HepG2 (cell line): Measurements from ENCODE around the gene NANOGP8. TPM values are rescaled to one million over a fixed set of nuclear protein-coding genes. Genes with fewer than 3 reads are reported as not detected.

Experiments
- ATAC-seq: fragments of 200-7000 bp; cut with Tn5 transposase; 3 replicates; pipeline ENCODE4 v1.9.1; 2020; ENCODE audit warnings: mild to moderate bottlenecking, moderate library complexity
- BruUV-seq: library from RNA; stranded (reverse); fragments of 400-500 nt; replicated peaks from 2 replicates; lab custom pipeline; 2021; lab: Mats Ljungman, UMichigan
- CTCF ChIA-PET: fragments of 300-600 bp; formaldehyde crosslinking; extraction: SDS; loops from one replicate; lab custom pipeline; 2021; ENCODE audit warnings: low total read pairs, inconsistent platforms, low intra/inter-chr PET ratio; lab: Yijun Ruan, JAX
- POLR2A ChIA-PET: fragments of 350-600 bp; sonication (Branson Sonifier 250); formaldehyde crosslinking; loops from one replicate; lab custom pipeline; 2020; ENCODE audit warnings: antibody characterized with exemption, inconsistent platforms; lab: Yijun Ruan, JAX
- DNase-seq: peaks from one replicate; pipeline ENCODE4 v3.0.0-alpha.2; 2015; ENCODE audit warnings: low spot score
- FAIRE-seq: peaks from 3 replicates; lab custom pipeline; 2011; peaks lifted over from hg19 to GRCh38; lab: Jason Lieb, UNC
- H2AFZ ChIP-seq: one replicate; pipeline ENCODE4 v1.6.1; 2011; ENCODE audit warnings: low read length, inconsistent platforms
- H3K27ac ChIP-seq: fragments of 300-600 bp; 3 replicates; pipeline ENCODE4 v1.8.0; 2011; ENCODE audit warnings: mixed run types, mild to moderate bottlenecking, mixed read lengths, low read length, inconsistent platforms; ENCODE audit not compliant: insufficient read depth; ENCODE audit errors: extremely low read length
- H3K27me3 ChIP-seq, 2 experiments: fragments of 200-600 bp in 1 of 2; 2 replicates in 1 of 2; 3 replicates in 1 of 2; pipeline versions ENCODE4 v1.6.0 to v1.8.0; 2011; ENCODE audit warnings: low read length in 2 of 2, mild to moderate bottlenecking in 2 of 2, moderate library complexity in 2 of 2, inconsistent platforms in 1 of 2; ENCODE audit not compliant: insufficient read depth in 2 of 2, control insufficient read depth in 1 of 2
- H3K36me3 ChIP-seq, 2 experiments: fragments of 200-600 bp in 1 of 2; replicated peaks in 1 of 2; 2 replicates in 1 of 2; 3 replicates in 1 of 2; pipeline versions ENCODE4 v1.5.1 to v1.8.0; 2011; ENCODE audit warnings: low read length in 2 of 2, inconsistent platforms in 1 of 2; ENCODE audit not compliant: insufficient read depth in 2 of 2, control insufficient read depth in 1 of 2
- H3K4me1 ChIP-seq: 2 replicates; pipeline ENCODE4 v1.5.1; 2012; ENCODE audit warnings: low read length, inconsistent platforms; ENCODE audit not compliant: insufficient read depth
- H3K4me2 ChIP-seq: 2 replicates; pipeline ENCODE4 v1.6.0; 2011; ENCODE audit warnings: low read depth, low read length, inconsistent platforms
- H3K4me3 ChIP-seq, 3 experiments: fragments of 200-600 bp in 1 of 3; sonication (generic), shearing (Covaris generic) in 1 of 3; replicated peaks in 1 of 3; 2 replicates each; pipeline ENCODE4 v1.5.1; 2011 to 2016; ENCODE audit warnings: low read length in 3 of 3, inconsistent platforms in 2 of 3, low read depth in 2 of 3, mild to moderate bottlenecking in 2 of 3, control low read depth in 1 of 3, mixed read lengths in 1 of 3; ENCODE audit not compliant: insufficient read depth in 1 of 3
- H3K79me2 ChIP-seq: one replicate; pipeline ENCODE4 v1.6.1; 2011; ENCODE audit warnings: low read length, inconsistent platforms; ENCODE audit not compliant: insufficient read depth
- H3K9ac ChIP-seq: 2 replicates; pipeline ENCODE4 v1.6.0; 2011; ENCODE audit warnings: mild to moderate bottlenecking, low read depth, low read length, inconsistent platforms; ENCODE audit not compliant: insufficient read depth
- H3K9me3 ChIP-seq: 2 replicates; pipeline ENCODE4 v1.5.1; 2012; ENCODE audit warnings: mild to moderate bottlenecking, low read length
- H4K20me1 ChIP-seq: 2 replicates; pipeline ENCODE4 v1.6.0; 2011; ENCODE audit warnings: inconsistent platforms, mild to moderate bottlenecking, low read length, moderate library complexity; ENCODE audit not compliant: insufficient read depth
- FOXJ3 ChIP-seq: sonication (generic); formaldehyde crosslinking; IDR thresholded peaks from 2 replicates; pipeline ENCODE4 v1.4.0; 2020; ENCODE audit warnings: missing genetic modification reagents, mild to moderate bottlenecking, borderline replicate concordance
- HOMEZ ChIP-seq: IDR thresholded peaks from 2 replicates; pipeline ENCODE4 v1.6.1; 2016; ENCODE audit warnings: low read depth
- JARID2 ChIP-seq: sonication (generic); formaldehyde crosslinking; IDR thresholded peaks from 2 replicates; pipeline ENCODE4 v1.8.1; 2023; ENCODE audit warnings: missing genetic modification reagents, inconsistent platforms; ENCODE audit not compliant: insufficient replicate concordance
- KDM6A ChIP-seq: IDR thresholded peaks from 2 replicates; pipeline ENCODE4 v1.6.1; 2016; ENCODE audit warnings: low read depth
- RARA ChIP-seq: IDR thresholded peaks from 2 replicates; pipeline ENCODE4 v1.6.1; 2016; ENCODE audit warnings: missing genetic modification reagents, missing compliant biosample characterization
- RERE ChIP-seq: IDR thresholded peaks from 2 replicates; pipeline ENCODE4 v1.6.1; 2016; ENCODE audit warnings: low read depth, missing genetic modification reagents, missing compliant biosample characterization
- TBX3 ChIP-seq: fragments of 450-650 bp; IDR thresholded peaks from 2 replicates; pipeline ENCODE4 v1.6.1; 2017; ENCODE audit warnings: antibody characterized with exemption, mild to moderate bottlenecking, inconsistent platforms, borderline replicate concordance
- TEAD3 ChIP-seq: optimal IDR thresholded peaks from 2 replicates; pipeline ENCODE3; 2016; ENCODE audit warnings: borderline replicate concordance
- ZNF558 ChIP-seq: sonication (generic); formaldehyde crosslinking; IDR thresholded peaks from 2 replicates; pipeline ENCODE4 v1.9.0; 2022; ENCODE audit warnings: mild to moderate bottlenecking, missing genetic modification reagents, borderline replicate concordance
- WGBS: methylation state at CpG from one replicate; pipeline ENCODE4 v1.1.6; 2017; ENCODE audit warnings: low lambda C conversion rate; 5-methylcytosine and 5-hydroxymethylcytosine counted together
- in situ Hi-C: cut with HindIII; loops from 2 replicates; pipeline ENCODE4 v1.10.0; 2017; ENCODE audit warnings: low pct_unique_long_range_greater_than_20kb; ENCODE audit not compliant: extremely low pct_ligation_motif_present
- intact Hi-C: fragments of 100-400 bp; cut with micrococcal nuclease; formaldehyde crosslinking; loops from one replicate; pipeline ENCODE4 v1.10.0; 2022; ENCODE audit not compliant: unreplicated experiment
- polyA plus RNA-seq, 8 experiments: library from polyadenylated mRNA; depleted of rRNA in 3 of 8; stranded (reverse) in 7 of 8; unstranded in 1 of 8; fragments of >200 nt; fragmentation: Illumina TruSeq in 4 of 8; extraction: Trizol in 4 of 8; gene quantifications; 2 replicates each; pipeline versions ENCODE4 v1.2.1 to v1.2.3, GENCODE V29; 2011 to 2016; ENCODE audit warnings: low read depth in 4 of 8, missing spikeins in 1 of 8, mixed read lengths in 1 of 8; ENCODE audit not compliant: insufficient read depth in 1 of 8
- total RNA-seq, 5 experiments: library from RNA; depleted of rRNA; stranded (reverse); fragments of >200 nt; fragmentation: Illumina TruSeq; extraction: Trizol; gene quantifications; 2 replicates each; pipeline ENCODE4 v1.2.3, GENCODE V29; 2016; ENCODE audit warnings: low read depth in 1 of 5
- TF ChIP-seq, protein P1 (sequence below): sonication (generic); formaldehyde crosslinking; IDR thresholded peaks from 2 replicates; pipeline ENCODE4 v1.5.1; 2020; ENCODE audit warnings: mild to moderate bottlenecking, missing genetic modification reagents, borderline replicate concordance

NANOGP8 gene
- total and polyA plus RNA-seq, 2 of the 13 experiments (the other 11 are each of a cell fraction or from before 2014, with no cell fraction given): 0.27 TPM; not detected in 1

DNA sequence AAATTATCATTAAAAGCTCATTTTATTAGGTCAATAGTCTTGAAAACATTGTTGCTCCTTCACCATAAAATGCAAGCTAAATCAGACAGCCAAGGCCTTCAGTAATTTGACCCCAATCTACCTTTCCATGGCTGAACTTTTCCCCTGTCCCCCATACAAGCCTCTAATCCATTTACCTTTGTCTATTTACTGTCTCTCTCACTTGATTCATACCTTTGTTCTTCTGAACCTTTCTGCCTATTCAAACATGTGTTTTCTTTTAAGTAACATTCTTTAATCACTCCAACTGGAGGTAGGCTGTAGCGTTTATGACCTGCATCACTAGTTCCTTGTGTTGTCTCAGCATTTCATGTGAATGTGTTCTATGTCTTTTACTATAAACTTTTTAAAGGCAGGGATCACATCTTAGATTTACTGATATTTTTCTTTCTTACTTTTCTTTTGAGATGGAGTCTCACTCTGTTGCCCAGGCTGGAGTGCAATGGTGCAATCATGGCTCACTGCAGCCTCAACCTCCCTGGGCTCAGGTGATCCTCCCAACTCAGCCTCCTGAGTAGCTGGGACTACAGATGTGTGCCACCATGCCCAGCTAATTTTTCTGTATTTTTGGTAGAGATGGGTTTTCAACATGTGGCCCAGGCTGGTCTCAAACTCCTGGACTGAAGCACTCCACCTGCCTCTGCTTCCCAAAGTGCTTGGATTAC is 5.2 kb upstream of the NANOGP8 start:
- 0% methylated on average over 1 of the region's 1 CpG for WGBS
- POLR2A ChIA-PET: no interaction called here
- peak overlapping the region; percentile 33 for H3K4me2 ChIP-seq
- DNase-seq: peak; percentile 59
- H3K27me3 ChIP-seq: no peaks in the 10 kb centered on the region
- peak; percentile 88 for ATAC-seq
- FAIRE-seq: no peak
- H3K36me3 ChIP-seq: no peaks in the 10 kb centered on the region
- H3K9ac ChIP-seq: no peak overlapping the region
- peaks cover 44% of the 10 kb centered on the region for H3K4me1 ChIP-seq
- no peak overlapping the region for H2AFZ ChIP-seq
- H3K4me3 ChIP-seq: no peak overlapping the region
- no peaks in the 10 kb centered on the region for H4K20me1 ChIP-seq
- peak overlapping the region; percentile 19 for H3K27ac ChIP-seq
- no peaks in the 10 kb centered on the region for H3K79me2 ChIP-seq
- BruUV-seq: no TSS peak
- no peaks in the 10 kb centered on the region for H3K9me3 ChIP-seq
- in situ Hi-C loops: no loop called here
- CTCF ChIA-PET: no interaction called here
- intact Hi-C loops: no loop called here
- TF ChIP-seq KDM6A (CRISPR knock-in tag): peak; percentile 43; the same call in 1 of the 2 replicates
- peak; percentile 63; the same call in 1 of the 2 replicates for TF ChIP-seq FOXJ3 (CRISPR knock-in tag)
- TF ChIP-seq RARA (CRISPR knock-in tag): peak; percentile 99
- TF ChIP-seq JARID2 (CRISPR knock-in tag): no peak
- TF ChIP-seq TEAD3 (CRISPR knock-in tag): peak; percentile 56
- TF ChIP-seq HOMEZ (CRISPR knock-in tag): peak; percentile 76; the same call in 1 of the 2 replicates
- no peak for TF ChIP-seq ZNF558
- peak; percentile 68; the same call in 1 of the 2 replicates for TF ChIP-seq RERE (CRISPR knock-in tag)
- peak; percentile 78 for TF ChIP-seq TBX3
- TF ChIP-seq, protein P1, sequence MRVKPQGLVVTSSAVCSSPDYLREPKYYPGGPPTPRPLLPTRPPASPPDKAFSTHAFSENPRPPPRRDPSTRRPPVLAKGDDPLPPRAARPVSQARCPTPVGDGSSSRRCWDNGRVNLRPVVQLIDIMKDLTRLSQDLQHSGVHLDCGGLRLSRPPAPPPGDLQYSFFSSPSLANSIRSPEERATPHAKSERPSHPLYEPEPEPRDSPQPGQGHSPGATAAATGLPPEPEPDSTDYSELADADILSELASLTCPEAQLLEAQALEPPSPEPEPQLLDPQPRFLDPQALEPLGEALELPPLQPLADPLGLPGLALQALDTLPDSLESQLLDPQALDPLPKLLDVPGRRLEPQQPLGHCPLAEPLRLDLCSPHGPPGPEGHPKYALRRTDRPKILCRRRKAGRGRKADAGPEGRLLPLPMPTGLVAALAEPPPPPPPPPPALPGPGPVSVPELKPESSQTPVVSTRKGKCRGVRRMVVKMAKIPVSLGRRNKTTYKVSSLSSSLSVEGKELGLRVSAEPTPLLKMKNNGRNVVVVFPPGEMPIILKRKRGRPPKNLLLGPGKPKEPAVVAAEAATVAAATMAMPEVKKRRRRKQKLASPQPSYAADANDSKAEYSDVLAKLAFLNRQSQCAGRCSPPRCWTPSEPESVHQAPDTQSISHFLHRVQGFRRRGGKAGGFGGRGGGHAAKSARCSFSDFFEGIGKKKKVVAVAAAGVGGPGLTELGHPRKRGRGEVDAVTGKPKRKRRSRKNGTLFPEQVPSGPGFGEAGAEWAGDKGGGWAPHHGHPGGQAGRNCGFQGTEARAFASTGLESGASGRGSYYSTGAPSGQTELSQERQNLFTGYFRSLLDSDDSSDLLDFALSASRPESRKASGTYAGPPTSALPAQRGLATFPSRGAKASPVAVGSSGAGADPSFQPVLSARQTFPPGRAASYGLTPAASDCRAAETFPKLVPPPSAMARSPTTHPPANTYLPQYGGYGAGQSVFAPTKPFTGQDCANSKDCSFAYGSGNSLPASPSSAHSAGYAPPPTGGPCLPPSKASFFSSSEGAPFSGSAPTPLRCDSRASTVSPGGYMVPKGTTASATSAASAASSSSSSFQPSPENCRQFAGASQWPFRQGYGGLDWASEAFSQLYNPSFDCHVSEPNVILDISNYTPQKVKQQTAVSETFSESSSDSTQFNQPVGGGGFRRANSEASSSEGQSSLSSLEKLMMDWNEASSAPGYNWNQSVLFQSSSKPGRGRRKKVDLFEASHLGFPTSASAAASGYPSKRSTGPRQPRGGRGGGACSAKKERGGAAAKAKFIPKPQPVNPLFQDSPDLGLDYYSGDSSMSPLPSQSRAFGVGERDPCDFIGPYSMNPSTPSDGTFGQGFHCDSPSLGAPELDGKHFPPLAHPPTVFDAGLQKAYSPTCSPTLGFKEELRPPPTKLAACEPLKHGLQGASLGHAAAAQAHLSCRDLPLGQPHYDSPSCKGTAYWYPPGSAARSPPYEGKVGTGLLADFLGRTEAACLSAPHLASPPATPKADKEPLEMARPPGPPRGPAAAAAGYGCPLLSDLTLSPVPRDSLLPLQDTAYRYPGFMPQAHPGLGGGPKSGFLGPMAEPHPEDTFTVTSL (CRISPR knock-in tag): peak; percentile 90
